HEK293 (cell line): ENCODE results near the gene TMEM222.

Experiments
- CTCF ChIP-seq: fragments of 450-650 bp; formaldehyde crosslinking; IDR thresholded peaks from 2 replicates; pipeline ENCODE4 v1.5.1; 2016; ENCODE audit warnings: missing biosample characterization, missing genetic modification characterization
- ZNF391 ChIP-seq: fragments of 450-650 bp; formaldehyde crosslinking; IDR thresholded peaks from 2 replicates; pipeline ENCODE4 v1.5.1; 2016; ENCODE audit warnings: low read depth, missing biosample characterization, missing genetic modification characterization, borderline replicate concordance

- TF ChIP-seq ZNF391 (tag by site-specific recombination) (no peak), CTCF (tag by site-specific recombination) (no peak)
Measured at GRCh38 chr1:27359822-27360158, 37.8 kb downstream of the TMEM222 start.
